Breast epithelium (tissue), 3 donors: ENCODE data around the gene RRAS.

ENCODE experiments used
- CTCF ChIP-seq, 3 donors: fragments of 450-650 bp; IDR thresholded peaks; one replicate each; pipeline ENCODE4 v1.5.1; 2016 to 2017; ENCODE audit warnings: antibody characterized with exemption in 3 of 3, mild to moderate bottlenecking in 3 of 3, moderate library complexity in 3 of 3
- POLR2A ChIP-seq: fragments of 450-650 bp; IDR thresholded peaks from one replicate; pipeline ENCODE4 v1.6.1; 2016; ENCODE audit warnings: antibody characterized with exemption, mild to moderate bottlenecking, moderate library complexity
- POLR2AphosphoS5 ChIP-seq, 3 donors: sonication (generic); formaldehyde crosslinking; IDR thresholded peaks; one replicate each; pipeline ENCODE4 v1.6.1; 2017; ENCODE audit warnings: antibody characterized with exemption in 3 of 3

- TF ChIP-seq POLR2A (no peak), CTCF (IDR thresholded peaks at IDR 0.05) (no peak), POLR2AphosphoS5 (IDR thresholded peaks at IDR 0.05) (no peak)
Observed at GRCh38 chr19:49602806-49603205, 37.1 kb downstream of the RRAS start.
